PC-9 (cell line): ENCODE results near the gene CDC37. TPM values are rescaled to one million over a fixed set of nuclear protein-coding genes. Genes with fewer than 3 reads are reported as not detected.
"Not testable (repeated sequence)": the region's sequence is repeated elsewhere in the genome, so short reads cannot be mapped to it uniquely, and the experiment has no call there.

Source experiments
- BruUV-seq: library from RNA; stranded (reverse); fragments of 400-500 nt; replicated peaks from 2 replicates; lab custom pipeline; 2021; lab: Mats Ljungman, UMichigan
- CTCF ChIA-PET: fragments of 300-600 bp; sonication (Branson Sonifier 250); formaldehyde crosslinking; loops from one replicate; lab custom pipeline; 2022; ENCODE audit warnings: antibody characterized with exemption; lab: Charles Lee
- POLR2A ChIA-PET: fragments of 300-600 bp; sonication (Branson Sonifier 250); formaldehyde crosslinking; loops from one replicate; lab custom pipeline; 2022; ENCODE audit warnings: antibody characterized with exemption; ENCODE audit not compliant: unreplicated experiment; lab: Charles Lee
- DNase-seq, 2 experiments: peaks; one replicate each; pipeline versions ENCODE4 v3.0.0 to v3.0.0-alpha.2; 2015 to 2022; ENCODE audit warnings: mixed read lengths in 1 of 2
- H2AFZ ChIP-seq: fragments of 200-600 bp; sonication (generic); 2 replicates; pipeline ENCODE4 v1.8.1; 2017; ENCODE audit warnings: antibody characterized with exemption
- H3F3A ChIP-seq: fragments of 200-600 bp; sonication (generic); 2 replicates; pipeline ENCODE4 v1.8.1; 2017; ENCODE audit warnings: antibody characterized with exemption, mild to moderate bottlenecking, low read depth; ENCODE audit not compliant: insufficient read depth
- H3K27ac ChIP-seq: fragments of 200-600 bp; sonication (generic); 2 replicates; pipeline ENCODE4 v1.6.1; 2016; ENCODE audit warnings: mixed run types
- H3K27me3 ChIP-seq: fragments of 200-600 bp; sonication (generic); 2 replicates; pipeline ENCODE4 v1.6.1; 2016; ENCODE audit warnings: low read depth, mixed run types; ENCODE audit not compliant: insufficient read depth
- H3K36me3 ChIP-seq: fragments of 200-600 bp; sonication (generic); 2 replicates; pipeline ENCODE4 v1.6.1; 2016; ENCODE audit warnings: low read depth, mixed run types
- H3K4me1 ChIP-seq: fragments of 200-600 bp; sonication (generic); replicated peaks from 2 replicates; pipeline ENCODE4 v1.6.1; 2016; ENCODE audit warnings: mixed run types; ENCODE audit not compliant: insufficient read depth
- H3K4me2 ChIP-seq: fragments of 200-600 bp; sonication (generic); 2 replicates; pipeline ENCODE4 v1.6.1; 2017; ENCODE audit warnings: mixed run types
- H3K4me3 ChIP-seq: fragments of 200-600 bp; sonication (generic); 2 replicates; pipeline ENCODE4 v1.6.1; 2016; ENCODE audit warnings: mixed run types
- H3K79me2 ChIP-seq: fragments of 200-600 bp; sonication (generic); 2 replicates; pipeline ENCODE4 v1.6.1; 2017; ENCODE audit warnings: low read depth, mixed run types
- H3K9me2 ChIP-seq: fragments of 200-600 bp; sonication (generic); 2 replicates; pipeline ENCODE4 v1.8.1; 2017; ENCODE audit warnings: mild to moderate bottlenecking; ENCODE audit not compliant: insufficient read depth
- H3K9me3 ChIP-seq: fragments of 200-600 bp; sonication (generic); 2 replicates; pipeline ENCODE4 v1.8.1; 2016; ENCODE audit warnings: low read depth; ENCODE audit not compliant: insufficient read depth
- H4K20me1 ChIP-seq: fragments of 200-600 bp; sonication (generic); 2 replicates; pipeline ENCODE4 v1.8.1; 2017; ENCODE audit not compliant: insufficient read depth
- EZH2 ChIP-seq: fragments of 200-600 bp; sonication (generic); IDR thresholded peaks from 2 replicates; pipeline ENCODE4 v1.8.0; 2017; ENCODE audit warnings: antibody characterized with exemption, low read depth
- intact Hi-C: fragments of 100-400 bp; cut with micrococcal nuclease; formaldehyde crosslinking; loops from one replicate; pipeline ENCODE4 v1.10.0; 2022; ENCODE audit not compliant: unreplicated experiment
- total RNA-seq: library from RNA; stranded (reverse); gene quantifications from 2 replicates; pipeline ENCODE4 v1.2.3, GENCODE V29; 2021
- TF ChIP-seq, protein P1 (sequence below): fragments of 200-600 bp; sonication (generic); conservative IDR thresholded peaks from 2 replicates; pipeline ENCODE4 v1.6.1; 2017; ENCODE audit warnings: mixed run types, antibody characterized with exemption, mild to moderate bottlenecking, moderate library complexity

Gene CDC37
- total RNA-seq, 1 experiment from 2014 or later: 191 TPM

GRCh38 chr19:10384580-10384979, 18.8 kb downstream of the CDC37 start:
- H3K79me2 ChIP-seq: peaks cover 6% of the 10 kb centered on the region
- DNase-seq: no peak
- no peak overlapping the region for H3K4me3 ChIP-seq
- no peak overlapping the region for H3K27ac ChIP-seq
- TF ChIP-seq, protein P1, sequence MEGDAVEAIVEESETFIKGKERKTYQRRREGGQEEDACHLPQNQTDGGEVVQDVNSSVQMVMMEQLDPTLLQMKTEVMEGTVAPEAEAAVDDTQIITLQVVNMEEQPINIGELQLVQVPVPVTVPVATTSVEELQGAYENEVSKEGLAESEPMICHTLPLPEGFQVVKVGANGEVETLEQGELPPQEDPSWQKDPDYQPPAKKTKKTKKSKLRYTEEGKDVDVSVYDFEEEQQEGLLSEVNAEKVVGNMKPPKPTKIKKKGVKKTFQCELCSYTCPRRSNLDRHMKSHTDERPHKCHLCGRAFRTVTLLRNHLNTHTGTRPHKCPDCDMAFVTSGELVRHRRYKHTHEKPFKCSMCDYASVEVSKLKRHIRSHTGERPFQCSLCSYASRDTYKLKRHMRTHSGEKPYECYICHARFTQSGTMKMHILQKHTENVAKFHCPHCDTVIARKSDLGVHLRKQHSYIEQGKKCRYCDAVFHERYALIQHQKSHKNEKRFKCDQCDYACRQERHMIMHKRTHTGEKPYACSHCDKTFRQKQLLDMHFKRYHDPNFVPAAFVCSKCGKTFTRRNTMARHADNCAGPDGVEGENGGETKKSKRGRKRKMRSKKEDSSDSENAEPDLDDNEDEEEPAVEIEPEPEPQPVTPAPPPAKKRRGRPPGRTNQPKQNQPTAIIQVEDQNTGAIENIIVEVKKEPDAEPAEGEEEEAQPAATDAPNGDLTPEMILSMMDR: no peak
- no peak for TF ChIP-seq EZH2
- no peaks in the 10 kb centered on the region for H3K27me3 ChIP-seq
- no peak overlapping the region for H3K4me2 ChIP-seq
- POLR2A ChIA-PET: no interaction called here
- no peaks in the 10 kb centered on the region for H3K9me2 ChIP-seq
- H2AFZ ChIP-seq: no peak overlapping the region
- intact Hi-C loops: loop anchor here (5.0 kb wide), 1 partner anchor 52 kb away; the partner anchor contains the start of gene RAVER1
- H3K9me3 ChIP-seq: no peaks in the 10 kb centered on the region
- H3K4me1 ChIP-seq: peaks cover 3% of the 10 kb centered on the region
- peaks cover 18% of the 10 kb centered on the region for H3F3A ChIP-seq
- H4K20me1 ChIP-seq: no peaks in the 10 kb centered on the region
- CTCF ChIA-PET: no interaction called here
- H3K36me3 ChIP-seq: no peaks in the 10 kb centered on the region
- BruUV-seq: no TSS peak

- H3K27me3 ChIP-seq, H3K9me2 ChIP-seq, H3K4me2 ChIP-seq, H3K27ac ChIP-seq, H3K9me3 ChIP-seq, H4K20me1 ChIP-seq, BruUV-seq, H3K79me2 ChIP-seq, H3K36me3 ChIP-seq, DNase-seq, H3K4me1 ChIP-seq, H3K4me3 ChIP-seq, H2AFZ ChIP-seq, POLR2A ChIA-PET: not testable (repeated sequence)
- CTCF ChIA-PET: interaction anchor here (0.6 to 1.1 kb wide), 3 partner anchors 15 to 124 kb away, joined by 3 read pairs; no protein-coding TSS in a partner anchor
- peaks cover 12% of the 10 kb centered on the region for H3F3A ChIP-seq
- intact Hi-C loops: loop anchor here (5.0 kb wide), 1 partner anchor 51 kb away; the partner anchor contains the start of gene RAVER1
Observed at GRCh38 chr19:10383223-10383499, 20.2 kb downstream of the CDC37 start.

DNA sequence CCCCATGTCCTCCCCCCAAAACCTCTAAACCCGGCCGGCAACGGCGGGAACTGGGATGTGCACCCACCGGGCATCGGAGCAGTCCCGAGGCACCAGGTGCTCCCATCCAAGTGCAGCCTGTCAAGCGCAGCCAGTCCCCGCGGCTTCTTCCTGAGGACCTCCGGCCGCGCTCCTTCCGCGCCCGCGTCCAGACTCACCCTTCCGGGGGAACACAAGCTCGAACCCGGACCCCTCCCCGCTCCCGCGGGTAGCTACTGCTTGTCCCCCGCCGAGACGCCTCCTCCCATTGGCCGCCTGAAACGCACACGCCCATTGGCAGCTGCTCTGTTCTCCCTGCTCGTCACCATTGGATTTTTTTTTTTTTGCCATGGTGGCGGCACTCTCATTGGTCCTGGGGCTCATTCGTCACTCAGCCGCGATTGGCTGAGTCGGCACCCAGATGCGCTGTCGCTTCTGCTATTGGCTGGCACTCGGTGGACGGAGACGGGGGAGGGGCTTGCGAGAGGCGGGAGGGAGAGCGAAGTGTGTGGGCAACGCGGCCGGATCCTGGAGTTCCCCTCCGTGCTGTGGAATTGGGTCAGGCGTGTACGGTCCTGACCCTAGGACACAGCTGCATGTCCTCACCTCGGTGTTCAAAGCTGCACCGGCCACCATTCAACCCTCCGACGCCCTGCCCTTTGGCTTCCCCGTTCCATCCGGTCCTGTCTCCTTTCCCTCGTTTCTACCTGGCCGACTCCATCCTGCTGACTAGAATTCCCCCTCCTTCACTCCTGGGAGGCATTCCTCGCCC, 22.8 kb downstream of the CDC37 start, which contains the start of gene TYK2:
TSS of gene TYK2 (minus strand) at position 260 of the 790 bp plus-strand sequence. CDS start 2,166 bp downstream, outside the sequence.
- DNase-seq: peak; percentile 97
- H3K9me3 ChIP-seq: no peaks in the 10 kb centered on the region
- H3K9me2 ChIP-seq: no peaks in the 10 kb centered on the region
- peak within 1 kb of the TSS; percentile 87 for H3K4me2 ChIP-seq
- H3K79me2 ChIP-seq: peaks cover 8% of the 10 kb centered on the region
- intact Hi-C loops: loop anchor here (5.0 kb wide), 1 partner anchor 48 kb away; the partner anchor contains the start of gene RAVER1
- H2AFZ ChIP-seq: peak within 1 kb of the TSS; percentile 98
- no peak within 1 kb of the TSS for H3K27ac ChIP-seq
- H3K4me1 ChIP-seq: peaks cover 6% of the 10 kb centered on the region
- TF ChIP-seq, protein P1: no peak
- TF ChIP-seq EZH2: no peak
- ChIA-PET POLR2A (interaction anchor here (0.7 to 0.8 kb wide), 4 partner anchors 64 to 284 kb away, joined by 5 to 12 read pairs (median 6); partner anchors contain the start of gene ICAM1), CTCF (interaction anchor here (0.5 to 1.2 kb wide), 8 partner anchors 89 to 272 kb away, joined by 3 to 4 read pairs (median 3); partner anchors contain the start of gene ICAM1)
- no peaks in the 10 kb centered on the region for H4K20me1 ChIP-seq
- no peaks in the 10 kb centered on the region for H3K27me3 ChIP-seq
- peak within 1 kb of the TSS; percentile 82 for H3K4me3 ChIP-seq
- BruUV-seq: no TSS peak
- peaks cover 6% of the 10 kb centered on the region; the same call in 1 of the 2 replicates for H3K36me3 ChIP-seq
- peaks cover 8% of the 10 kb centered on the region; the same call in 1 of the 2 replicates for H3F3A ChIP-seq
